Activated CD8-positive, alpha-beta T cell treated with anti-CD3 and anti-CD28 coated beads for 36 hours (primary cell): ENCODE measurements around the gene SPTB. TPM values are rescaled to one million over a fixed set of nuclear protein-coding genes. Genes with fewer than 3 reads are reported as not detected.

Experiments
- ATAC-seq: fragments of 200-7000 bp; cut with Tn5 transposase; one replicate; pipeline ENCODE4 v1.10.0; 2021; ENCODE audit warnings: mild to moderate bottlenecking, moderate library complexity
- CTCF ChIA-PET: fragments of 350-600 bp; sonication (Branson Sonifier 250); formaldehyde crosslinking; loops from one replicate; lab custom pipeline; 2021; ENCODE audit warnings: antibody characterized with exemption; lab: Charles Lee
- POLR2A ChIA-PET: fragments of 350-600 bp; sonication (Branson Sonifier 250); formaldehyde crosslinking; loops from one replicate; lab custom pipeline; 2021; ENCODE audit warnings: antibody characterized with exemption; lab: Charles Lee
- DNase-seq: peaks from one replicate; pipeline ENCODE4 v3.0.0-alpha.2; 2020
- H3K27ac Mint-ChIP-seq: one replicate; pipeline ENCODE4 v1.8.0; 2021; ENCODE audit warnings: mild to moderate bottlenecking, mixed read lengths
- H3K27me3 Mint-ChIP-seq: one replicate; pipeline ENCODE4 v1.8.0; 2021; ENCODE audit warnings: mixed read lengths
- H3K36me3 Mint-ChIP-seq: one replicate; pipeline ENCODE4 v1.8.0; 2021; ENCODE audit warnings: low read depth, mixed read lengths
- H3K4me1 Mint-ChIP-seq: one replicate; pipeline ENCODE4 v1.8.0; 2021; ENCODE audit warnings: low read depth, mixed read lengths
- H3K4me3 Mint-ChIP-seq: one replicate; pipeline ENCODE4 v1.8.0; 2021; ENCODE audit warnings: mild to moderate bottlenecking, moderate library complexity, mixed read lengths
- H3K9me3 Mint-ChIP-seq: one replicate; pipeline ENCODE4 v1.8.0; 2021; ENCODE audit warnings: mixed read lengths
- intact Hi-C: fragments of 100-400 bp; cut with micrococcal nuclease; formaldehyde crosslinking; loops from one replicate; pipeline ENCODE4 v1.10.0; 2022
- total RNA-seq, 2 experiments: library from RNA; stranded (reverse); gene quantifications; one replicate each; pipeline ENCODE4 v1.2.3, GENCODE V29; 2021
- TF ChIP-seq, protein P1 (sequence below): fragments of 200-600 bp; IDR thresholded peaks from one replicate; pipeline ENCODE4 v1.8.0; 2022; ENCODE audit warnings: antibody characterized with exemption, mild to moderate bottlenecking

The SPTB gene
- total RNA-seq, 2 experiments from 2014 or later, result 0.07 to 0.27 TPM

DNA sequence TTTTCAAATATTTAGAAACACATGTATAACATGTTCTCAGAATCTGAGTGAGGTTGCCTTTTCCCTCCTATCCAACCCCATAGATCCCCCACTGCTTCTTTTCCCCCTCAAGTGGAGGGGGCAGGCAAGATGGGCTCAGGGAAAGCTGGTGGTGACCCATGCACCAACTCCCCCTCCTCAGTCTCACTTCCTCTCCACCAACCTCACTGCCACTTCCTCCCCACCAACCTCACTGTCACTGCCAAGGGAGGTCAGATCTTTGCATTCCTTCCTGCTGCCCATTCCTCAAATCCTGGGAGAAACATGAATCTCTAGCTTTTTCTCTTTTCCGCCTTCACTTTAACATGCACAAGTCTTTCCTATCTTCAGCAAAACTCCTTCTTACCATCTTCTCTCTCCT lies 48.7 kb downstream of the SPTB start:
- ChIA-PET CTCF (interaction anchor here (3.2 kb wide), 1 partner anchor 60 kb away, joined by 15 read pairs; no protein-coding TSS in a partner anchor), POLR2A (no interaction called here)
- DNase-seq, result no peak
- TF ChIP-seq, protein P1, sequence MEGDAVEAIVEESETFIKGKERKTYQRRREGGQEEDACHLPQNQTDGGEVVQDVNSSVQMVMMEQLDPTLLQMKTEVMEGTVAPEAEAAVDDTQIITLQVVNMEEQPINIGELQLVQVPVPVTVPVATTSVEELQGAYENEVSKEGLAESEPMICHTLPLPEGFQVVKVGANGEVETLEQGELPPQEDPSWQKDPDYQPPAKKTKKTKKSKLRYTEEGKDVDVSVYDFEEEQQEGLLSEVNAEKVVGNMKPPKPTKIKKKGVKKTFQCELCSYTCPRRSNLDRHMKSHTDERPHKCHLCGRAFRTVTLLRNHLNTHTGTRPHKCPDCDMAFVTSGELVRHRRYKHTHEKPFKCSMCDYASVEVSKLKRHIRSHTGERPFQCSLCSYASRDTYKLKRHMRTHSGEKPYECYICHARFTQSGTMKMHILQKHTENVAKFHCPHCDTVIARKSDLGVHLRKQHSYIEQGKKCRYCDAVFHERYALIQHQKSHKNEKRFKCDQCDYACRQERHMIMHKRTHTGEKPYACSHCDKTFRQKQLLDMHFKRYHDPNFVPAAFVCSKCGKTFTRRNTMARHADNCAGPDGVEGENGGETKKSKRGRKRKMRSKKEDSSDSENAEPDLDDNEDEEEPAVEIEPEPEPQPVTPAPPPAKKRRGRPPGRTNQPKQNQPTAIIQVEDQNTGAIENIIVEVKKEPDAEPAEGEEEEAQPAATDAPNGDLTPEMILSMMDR, result no peak
- no peaks in the 10 kb centered on the region for H3K36me3 Mint-ChIP-seq
- intact Hi-C loops, result no loop called here
- no peak for ATAC-seq
- no peaks in the 10 kb centered on the region for H3K4me1 Mint-ChIP-seq
- no peak overlapping the region for H3K4me3 Mint-ChIP-seq
- no peak overlapping the region for H3K27ac Mint-ChIP-seq
- H3K9me3 Mint-ChIP-seq, result no peaks in the 10 kb centered on the region
- no peaks in the 10 kb centered on the region for H3K27me3 Mint-ChIP-seq

DNA sequence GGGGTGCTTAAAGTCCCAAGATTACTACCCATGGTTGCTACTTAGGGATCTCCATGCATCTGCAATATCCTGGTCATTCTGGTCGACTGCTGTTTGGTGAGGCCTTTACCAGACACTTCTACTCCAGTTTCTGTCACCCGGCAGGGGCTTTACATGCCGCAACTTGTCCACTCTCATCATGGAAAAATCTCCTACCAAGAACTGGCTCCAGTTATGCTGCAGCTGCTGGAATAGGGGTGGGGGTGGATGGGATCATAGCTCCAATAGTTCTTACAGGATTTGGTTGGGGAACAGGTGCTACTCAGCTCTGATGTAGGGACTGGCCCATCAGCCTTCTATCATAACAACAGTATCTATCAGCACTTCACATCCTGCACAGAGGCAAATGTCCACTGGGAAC lies 51.6 kb downstream of the SPTB start:
- intact Hi-C loops, result loop anchor here (10.0 kb wide), 1 partner anchor 157 kb away; the partner anchor contains the start of gene FNTB
- Mint-ChIP-seq H3K27ac (no peak overlapping the region), H3K27me3 (peaks cover 9% of the 10 kb centered on the region), H3K36me3 (no peaks in the 10 kb centered on the region), H3K9me3 (no peaks in the 10 kb centered on the region), H3K4me3 (no peak overlapping the region), H3K4me1 (peaks cover 4% of the 10 kb centered on the region)
- no peak for ATAC-seq
- TF ChIP-seq, protein P1, result no peak
- no peak for DNase-seq
- ChIA-PET CTCF (interaction anchor here (11.4 kb wide), 1 partner anchor 64 kb away, joined by 209 read pairs; no protein-coding TSS in a partner anchor), POLR2A (interaction anchor here (1.0 kb wide), 1 partner anchor 64 kb away, joined by 3 read pairs; no protein-coding TSS in a partner anchor)

DNA sequence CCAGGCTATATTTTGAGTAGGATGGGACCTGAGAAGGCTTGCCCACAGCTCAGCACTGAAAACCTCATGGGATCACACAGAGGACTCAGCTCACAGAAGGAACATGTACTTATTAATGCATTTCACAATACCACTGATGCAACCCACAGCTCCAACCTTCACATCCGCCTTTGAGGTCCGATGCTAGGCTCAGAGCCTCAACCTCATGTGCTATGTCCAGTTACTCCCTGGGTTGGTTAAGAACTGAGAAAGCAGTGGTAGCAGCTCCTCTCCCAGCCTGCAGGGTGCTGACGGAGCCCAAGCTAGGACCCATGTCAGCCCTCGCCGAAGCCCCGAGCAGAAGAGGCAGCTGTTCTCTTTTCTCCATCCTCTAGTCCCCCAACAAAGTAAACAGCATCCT lies 52.9 kb downstream of the SPTB start:
- CTCF ChIA-PET, result interaction anchor here (0.7 to 11.4 kb wide), 4 partner anchors 22 to 72 kb away, joined by 3 to 209 read pairs (median 4); no protein-coding TSS in a partner anchor
- Mint-ChIP-seq H3K9me3 (no peaks in the 10 kb centered on the region), H3K27ac (no peak overlapping the region), H3K27me3 (peaks cover 9% of the 10 kb centered on the region), H3K36me3 (no peaks in the 10 kb centered on the region), H3K4me1 (peaks cover 5% of the 10 kb centered on the region), H3K4me3 (no peak overlapping the region)
- POLR2A ChIA-PET, result no interaction called here
- no peak for ATAC-seq
- TF ChIP-seq, protein P1, result no peak
- intact Hi-C loops, result loop anchor here (10.0 kb wide), 1 partner anchor 158 kb away; the partner anchor contains the start of gene FNTB
- no peak for DNase-seq

DNA sequence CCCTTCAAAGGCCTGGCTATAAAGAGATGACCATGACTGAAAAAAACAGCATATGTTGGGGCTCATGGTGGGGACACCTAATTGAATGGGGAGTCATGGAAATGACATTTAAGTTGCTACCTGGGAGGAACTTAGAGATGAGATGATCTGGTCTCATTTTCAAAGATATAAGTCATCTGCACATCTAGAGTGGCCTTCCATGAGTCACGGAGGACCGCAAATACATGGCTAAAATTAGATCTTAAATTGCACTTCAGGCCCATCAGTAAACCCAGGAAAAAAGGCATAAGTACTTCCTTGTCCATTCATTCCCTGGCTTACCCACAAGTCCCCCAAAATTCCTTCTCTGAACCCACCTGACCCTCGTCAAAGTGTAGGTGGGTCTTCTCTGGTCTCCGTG lies 53.4 kb downstream of the SPTB start:
- TF ChIP-seq, protein P1, result no peak
- ATAC-seq, result no peak
- POLR2A ChIA-PET, result interaction anchor here (0.6 kb wide), 1 partner anchor 155 kb away, joined by 7 read pairs; no protein-coding TSS in a partner anchor
- CTCF ChIA-PET, result interaction anchor here (0.7 to 11.4 kb wide), 3 partner anchors 22 to 65 kb away, joined by 3 to 209 read pairs (median 6); no protein-coding TSS in a partner anchor
- Mint-ChIP-seq H3K36me3 (no peaks in the 10 kb centered on the region), H3K27me3 (peaks cover 9% of the 10 kb centered on the region), H3K4me3 (no peak overlapping the region), H3K9me3 (no peaks in the 10 kb centered on the region), H3K27ac (no peak overlapping the region), H3K4me1 (peaks cover 5% of the 10 kb centered on the region)
- intact Hi-C loops, result loop anchor here (10.0 kb wide), 1 partner anchor 158 kb away; the partner anchor contains the start of gene FNTB
- DNase-seq, result no peak

DNA sequence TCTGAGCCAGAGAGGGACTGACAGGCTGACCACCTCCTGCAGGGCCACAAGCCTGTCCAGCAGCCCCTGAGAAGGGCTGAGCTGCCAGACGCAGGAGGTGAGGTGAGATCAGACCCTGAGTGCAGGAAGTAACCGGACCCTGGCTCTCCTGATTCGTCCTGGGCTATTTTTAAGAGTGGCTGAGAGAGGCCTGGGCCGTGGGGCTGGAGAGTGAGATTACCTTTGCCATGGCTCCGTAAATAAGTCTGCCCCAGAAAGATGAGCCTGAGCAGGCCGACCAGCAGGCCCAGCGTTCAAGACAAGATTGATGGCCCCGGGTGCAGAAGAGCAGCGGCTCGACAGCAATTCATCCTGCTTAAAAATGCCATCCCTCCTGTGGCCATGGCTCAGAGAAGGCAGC lies 54.2 kb downstream of the SPTB start:
- Mint-ChIP-seq H3K4me3 (no peak overlapping the region), H3K27ac (no peak overlapping the region), H3K9me3 (no peaks in the 10 kb centered on the region), H3K4me1 (peaks cover 5% of the 10 kb centered on the region), H3K36me3 (no peaks in the 10 kb centered on the region), H3K27me3 (peaks cover 9% of the 10 kb centered on the region)
- DNase-seq, result no peak
- ChIA-PET CTCF (interaction anchor here (11.4 kb wide), 1 partner anchor 66 kb away, joined by 209 read pairs; no protein-coding TSS in a partner anchor), POLR2A (interaction anchor here (0.6 kb wide), 1 partner anchor 155 kb away, joined by 7 read pairs; no protein-coding TSS in a partner anchor)
- ATAC-seq, result no peak
- TF ChIP-seq, protein P1, result no peak
- intact Hi-C loops, result loop anchor here (10.0 kb wide), 1 partner anchor 159 kb away; the partner anchor contains the start of gene FNTB
